CD4-positive, alpha-beta memory T cell (primary cell): ENCODE results near the gene DHRS3. TPM values are rescaled to one million over a fixed set of nuclear protein-coding genes. Genes with fewer than 3 reads are reported as not detected.

Experiments used
- CTCF ChIA-PET: fragments of 350-600 bp; sonication (Branson Sonifier 250); formaldehyde crosslinking; loops from one replicate; lab custom pipeline; 2021; ENCODE audit warnings: inconsistent platforms; ENCODE audit not compliant: partially characterized antibody; lab: Charles Lee
- POLR2A ChIA-PET: fragments of 350-600 bp; sonication (Branson Sonifier 250); formaldehyde crosslinking; loops from one replicate; lab custom pipeline; 2021; ENCODE audit not compliant: partially characterized antibody; lab: Charles Lee
- DNase-seq, 5 donors: peaks; one replicate each; pipeline versions ENCODE4 v3.0.0 to v3.0.0-alpha.2; 2020 to 2022; ENCODE audit warnings: mixed read lengths in 1 of 5
- H3K27ac ChIP-seq: one replicate; pipeline ENCODE4 v1.7.0; 2013; ENCODE audit warnings: low read depth, low read length
- H3K27me3 ChIP-seq: 2 replicates; pipeline ENCODE4 v1.7.0; 2013; ENCODE audit warnings: mild to moderate bottlenecking, low read length, moderate library complexity; ENCODE audit not compliant: insufficient read depth
- H3K36me3 ChIP-seq: 2 replicates; pipeline ENCODE4 v1.7.0; 2013; ENCODE audit warnings: mild to moderate bottlenecking, low read length, moderate library complexity; ENCODE audit not compliant: insufficient read depth
- H3K4me1 ChIP-seq: 2 replicates; pipeline ENCODE4 v1.7.0; 2013; ENCODE audit warnings: mild to moderate bottlenecking, low read length, moderate library complexity; ENCODE audit not compliant: insufficient read depth
- H3K4me3 ChIP-seq, 2 donors: one replicate each; pipeline ENCODE4 v1.7.0; 2013; ENCODE audit warnings: low read length in 2 of 2, mild to moderate bottlenecking in 1 of 2
- H3K9me3 ChIP-seq, 2 donors: one replicate each; pipeline ENCODE4 v1.7.0; 2013; ENCODE audit warnings: low read length in 2 of 2, control low read depth in 1 of 2; ENCODE audit not compliant: control insufficient read depth in 1 of 2
- H3K27ac Mint-ChIP-seq, 7 donors: one replicate each; pipeline ENCODE4 v1.8.0; 2020 to 2021; ENCODE audit warnings: mixed read lengths in 7 of 7, mild to moderate bottlenecking in 6 of 7, inconsistent platforms in 3 of 7, moderate library complexity in 3 of 7
- H3K27me3 Mint-ChIP-seq, 2 donors: one replicate each; pipeline ENCODE4 v1.8.0; 2020 to 2021; ENCODE audit warnings: mixed read lengths in 2 of 2
- H3K36me3 Mint-ChIP-seq, 2 donors: one replicate each; pipeline ENCODE4 v1.8.0; 2020 to 2021; ENCODE audit warnings: mixed read lengths in 2 of 2, inconsistent platforms in 1 of 2, mild to moderate bottlenecking in 1 of 2
- H3K4me1 Mint-ChIP-seq, 4 donors: one replicate each; pipeline ENCODE4 v1.8.0; 2020 to 2021; ENCODE audit warnings: mixed read lengths in 4 of 4, mild to moderate bottlenecking in 1 of 4
- H3K4me3 Mint-ChIP-seq, 8 donors: one replicate each; pipeline ENCODE4 v1.8.0; 2020 to 2021; ENCODE audit warnings: mixed read lengths in 8 of 8, mild to moderate bottlenecking in 7 of 8, moderate library complexity in 6 of 8, inconsistent platforms in 3 of 8
- H3K9me3 Mint-ChIP-seq, 8 donors: one replicate each; pipeline ENCODE4 v1.8.0; 2020 to 2021; ENCODE audit warnings: mixed read lengths in 8 of 8, mild to moderate bottlenecking in 5 of 8, inconsistent platforms in 3 of 8, moderate library complexity in 1 of 8
- intact Hi-C: fragments of 100-400 bp; cut with micrococcal nuclease; formaldehyde crosslinking; loops from one replicate; pipeline ENCODE4 v1.15.1; 2023
- polyA plus RNA-seq, 2 donors: library from polyadenylated mRNA; unstranded; fragments of 300-500 nt; fragmentation: Illumina TruSeq; gene quantifications; one replicate each; pipeline ENCODE4 v1.2.3, GENCODE V29; 2021
- total RNA-seq, 2 experiments: library from RNA; stranded (reverse); gene quantifications; one replicate each; pipeline ENCODE4 v1.2.3, GENCODE V29; 2021

Gene DHRS3, protein sequence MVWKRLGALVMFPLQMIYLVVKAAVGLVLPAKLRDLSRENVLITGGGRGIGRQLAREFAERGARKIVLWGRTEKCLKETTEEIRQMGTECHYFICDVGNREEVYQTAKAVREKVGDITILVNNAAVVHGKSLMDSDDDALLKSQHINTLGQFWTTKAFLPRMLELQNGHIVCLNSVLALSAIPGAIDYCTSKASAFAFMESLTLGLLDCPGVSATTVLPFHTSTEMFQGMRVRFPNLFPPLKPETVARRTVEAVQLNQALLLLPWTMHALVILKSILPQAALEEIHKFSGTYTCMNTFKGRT
- total RNA-seq (10 to 100 TPM; 87.4 to 91.8 TPM), polyA plus RNA-seq (10 to 100 TPM; 30.1 to 40.5 TPM)

DNA sequence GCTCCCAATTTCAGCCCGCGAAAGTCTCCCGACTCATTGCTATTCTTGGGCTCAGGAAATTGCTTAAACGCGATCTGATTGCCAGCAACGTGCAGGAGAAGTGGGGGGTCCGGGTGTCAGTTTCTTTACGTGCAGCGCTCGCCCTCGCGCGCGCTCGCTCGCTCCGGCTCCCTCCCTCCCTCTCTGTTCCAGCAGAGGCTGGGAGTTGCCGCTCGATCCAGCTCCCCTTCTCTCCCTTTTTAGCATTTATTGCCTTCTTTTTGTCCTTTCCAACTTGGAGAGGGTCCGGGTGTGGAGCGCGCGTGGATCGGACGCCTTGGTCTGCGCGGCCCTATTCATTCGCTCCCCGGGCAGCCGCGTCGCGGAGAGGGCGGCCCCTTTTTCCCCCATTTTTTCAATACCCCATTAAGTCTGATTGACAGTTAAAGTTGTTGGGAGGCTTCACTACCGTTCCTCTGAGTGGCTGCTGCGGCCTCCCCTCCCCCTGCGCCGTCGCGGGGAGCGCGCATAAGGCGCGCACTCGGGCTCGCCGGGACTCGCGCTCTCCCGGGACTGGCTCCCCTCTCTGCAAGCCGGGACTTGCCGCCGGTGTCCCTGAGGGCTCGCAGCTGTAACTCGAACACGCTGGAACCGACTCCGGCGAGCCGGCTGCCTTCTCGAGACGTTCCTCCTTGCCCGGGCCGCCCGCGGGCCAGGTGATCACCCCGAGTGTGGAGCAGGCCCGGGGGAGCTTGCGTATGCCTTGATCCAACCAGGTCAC lies at the start of gene DHRS3:
Gene DHRS3 (minus strand): TSS at position 310 of the 760 bp plus-strand sequence. CDS start 862 bp downstream, outside the sequence.
- Mint-ChIP-seq H3K27me3 (peaks cover 0 to 2% of the 10 kb centered on the region in 2 donors), H3K4me3 (peak within 1 kb of the TSS; percentile 97 to 99 (median 98)), H3K36me3 (peaks cover 0 to 43% of the 10 kb centered on the region in 2 donors), H3K9me3 (peaks cover 0 to 1% (median 0%) of the 10 kb centered on the region in 8 donors), H3K4me1 (peaks cover 26 to 74% (median 51%) of the 10 kb centered on the region in 4 donors), H3K27ac (peak within 1 kb of the TSS; percentile 88 to 99 (median 97))
- ChIA-PET POLR2A (interaction anchor here (0.7 to 11.6 kb wide), 29 partner anchors 14 to 710 kb away, joined by 3 to 327 read pairs (median 4); no protein-coding TSS in a partner anchor), CTCF (interaction anchor here (0.6 to 8.5 kb wide), 20 partner anchors 15 to 346 kb away, joined by 3 to 196 read pairs (median 6); no protein-coding TSS in a partner anchor)
- intact Hi-C loops = loop anchor here (1.0 to 5.0 kb wide), 4 partner anchors 14 to 388 kb away; partner anchors contain the start of gene VPS13D
- peak within 1 kb of the TSS; percentile 74 for H3K27ac ChIP-seq
- H3K4me3 ChIP-seq = peak within 1 kb of the TSS; percentile 87 to 90
- H3K36me3 ChIP-seq = no peaks in the 10 kb centered on the region
- DNase-seq = peak; percentile 71 to 81 (median 73)
- no peaks in the 10 kb centered on the region for H3K27me3 ChIP-seq
- H3K9me3 ChIP-seq = no peaks in the 10 kb centered on the region
- peaks cover 55% of the 10 kb centered on the region for H3K4me1 ChIP-seq

DNA sequence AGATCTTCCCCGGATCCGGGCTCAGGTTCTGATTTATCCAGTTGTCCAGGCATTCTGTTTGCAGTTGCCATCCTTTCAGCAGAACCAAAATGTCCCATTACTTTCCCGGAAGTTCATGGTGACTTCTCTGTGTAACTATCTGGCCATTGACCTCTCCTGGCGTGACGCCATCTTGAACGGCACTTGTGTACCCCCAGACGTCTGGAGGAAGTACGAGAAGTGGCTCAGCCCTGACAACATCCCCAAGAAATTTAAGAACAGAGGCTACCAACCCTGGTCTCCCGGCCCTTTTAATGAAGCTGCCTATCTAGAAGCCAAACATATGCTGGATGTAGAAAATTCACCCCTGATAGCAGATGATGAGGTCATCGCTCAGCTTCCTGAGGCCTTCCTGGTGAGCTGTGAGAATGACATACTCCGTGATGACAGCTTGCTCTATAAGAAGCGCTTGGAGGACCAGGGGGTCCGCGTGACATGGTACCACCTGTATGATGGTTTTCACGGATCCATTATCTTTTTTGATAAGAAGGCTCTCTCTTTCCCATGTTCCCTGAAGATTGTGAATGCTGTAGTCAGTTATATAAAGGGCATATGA lies 48.2 kb upstream of the DHRS3 start:
- CTCF ChIA-PET = interaction anchor here (4.1 kb wide), 1 partner anchor 7 kb away, joined by 27 read pairs; no protein-coding TSS in a partner anchor
- H3K4me3 ChIP-seq = no peak overlapping the region
- DNase-seq = no peak
- no peaks in the 10 kb centered on the region for H3K27me3 Mint-ChIP-seq
- H3K27me3 ChIP-seq = no peaks in the 10 kb centered on the region
- no peaks in the 10 kb centered on the region for H3K4me1 Mint-ChIP-seq
- no peaks in the 10 kb centered on the region for H3K36me3 Mint-ChIP-seq
- H3K27ac ChIP-seq = no peak overlapping the region
- no peaks in the 10 kb centered on the region for H3K9me3 ChIP-seq
- H3K4me1 ChIP-seq = no peaks in the 10 kb centered on the region
- no peak overlapping the region for H3K27ac Mint-ChIP-seq
- no peak overlapping the region for H3K4me3 Mint-ChIP-seq
- peaks cover 3 to 14% (median 10%) of the 10 kb centered on the region in 8 donors for H3K9me3 Mint-ChIP-seq
- POLR2A ChIA-PET = no interaction called here
- intact Hi-C loops = no loop called here
- no peaks in the 10 kb centered on the region for H3K36me3 ChIP-seq

DNA sequence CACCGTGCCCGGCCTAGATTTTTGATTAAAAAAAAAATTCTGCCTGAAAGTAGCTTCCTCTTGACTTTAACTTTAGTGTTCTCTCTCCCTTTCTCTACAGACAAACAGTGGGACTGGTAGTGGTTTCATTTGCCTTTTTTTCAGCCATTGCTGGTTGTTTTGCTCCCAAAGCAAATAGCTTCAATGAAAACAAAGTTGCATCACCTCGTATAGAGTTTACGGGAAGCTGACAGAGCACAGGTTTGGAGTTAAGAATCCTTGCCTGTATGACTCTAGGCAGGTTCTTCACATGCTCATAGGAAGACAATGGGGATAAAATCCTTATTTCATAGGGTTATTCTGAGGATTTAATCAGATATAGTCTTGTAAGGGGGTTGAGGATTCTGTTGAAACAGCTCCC lies 47.5 kb upstream of the DHRS3 start:
- no peaks in the 10 kb centered on the region for H3K9me3 ChIP-seq
- Mint-ChIP-seq H3K9me3 (peaks cover 3 to 14% (median 10%) of the 10 kb centered on the region in 8 donors), H3K4me1 (no peaks in the 10 kb centered on the region), H3K27me3 (no peaks in the 10 kb centered on the region), H3K36me3 (no peaks in the 10 kb centered on the region), H3K27ac (no peak overlapping the region), H3K4me3 (no peak overlapping the region)
- no peak overlapping the region for H3K4me3 ChIP-seq
- H3K4me1 ChIP-seq = no peaks in the 10 kb centered on the region
- H3K36me3 ChIP-seq = no peaks in the 10 kb centered on the region
- DNase-seq = no peak
- intact Hi-C loops = no loop called here
- H3K27ac ChIP-seq = no peak overlapping the region
- ChIA-PET CTCF (interaction anchor here (0.7 kb wide), 1 partner anchor 367 kb away, joined by 3 read pairs; no protein-coding TSS in a partner anchor), POLR2A (no interaction called here)
- no peaks in the 10 kb centered on the region for H3K27me3 ChIP-seq

DNA sequence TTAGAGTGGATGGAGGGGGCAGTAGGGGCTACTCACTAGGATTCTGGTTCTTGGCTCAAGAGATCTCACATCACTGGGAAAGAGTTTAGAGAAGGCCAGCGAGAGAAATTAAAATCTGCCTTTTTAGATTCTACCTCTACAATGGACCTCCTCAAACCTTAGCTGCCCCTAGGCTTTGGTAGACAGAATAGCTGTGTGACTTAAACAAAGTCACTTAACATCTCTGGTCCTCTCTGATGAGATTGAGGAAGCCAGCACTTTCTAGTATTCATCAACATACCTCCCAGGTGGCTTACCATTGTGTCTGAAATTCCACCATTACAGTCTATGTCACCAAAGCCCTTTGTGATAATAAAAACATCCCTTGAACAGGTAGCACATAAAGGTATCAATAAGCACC lies 44.5 kb upstream of the DHRS3 start:
- CTCF ChIA-PET = interaction anchor here (1.0 kb wide), 1 partner anchor 58 kb away, joined by 3 read pairs; no protein-coding TSS in a partner anchor
- intact Hi-C loops = no loop called here
- H3K4me1 Mint-ChIP-seq = peaks cover 3 to 8% (median 5%) of the 10 kb centered on the region in 4 donors

DNA sequence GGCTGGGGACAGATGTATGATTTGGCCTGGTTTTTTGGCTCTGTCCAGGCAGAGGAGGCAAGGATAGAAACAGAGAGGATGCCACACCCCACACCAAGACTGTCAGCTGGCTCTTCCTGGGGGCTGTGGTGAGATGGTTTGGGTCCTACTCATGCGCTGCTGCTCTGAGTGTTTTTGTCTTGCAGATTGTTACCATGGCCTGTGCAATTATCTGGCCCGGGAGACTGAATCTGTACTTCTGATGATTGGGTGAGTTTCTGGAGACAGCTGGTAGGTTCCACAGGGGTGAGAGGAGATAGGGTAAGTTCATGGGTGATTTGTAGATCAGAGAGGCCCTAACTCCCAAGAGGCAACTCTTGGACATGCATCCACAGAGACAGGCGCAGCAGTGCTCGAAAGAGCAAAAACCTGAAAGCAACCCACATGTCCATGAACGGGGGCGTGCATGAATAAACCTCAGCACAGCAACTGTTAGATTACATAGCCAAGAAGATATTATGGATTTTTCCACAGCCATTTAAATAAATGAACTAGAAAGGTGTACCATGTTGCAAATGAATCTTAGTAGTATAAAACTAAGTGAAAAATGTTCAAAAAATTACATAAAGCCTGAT lies 43.7 kb upstream of the DHRS3 start:
- ChIA-PET POLR2A (no interaction called here), CTCF (interaction anchor here (1.0 kb wide), 1 partner anchor 57 kb away, joined by 3 read pairs; no protein-coding TSS in a partner anchor)
- peaks cover 4% of the 10 kb centered on the region for H3K4me1 ChIP-seq
- Mint-ChIP-seq H3K27me3 (peaks cover 3 to 6% of the 10 kb centered on the region in 2 donors), H3K9me3 (peaks cover 0 to 7% (median 3%) of the 10 kb centered on the region in 8 donors), H3K36me3 (no peaks in the 10 kb centered on the region), H3K4me3 (no peak overlapping the region), H3K27ac (no peak overlapping the region), H3K4me1 (peaks cover 4 to 8% (median 6%) of the 10 kb centered on the region in 4 donors)
- intact Hi-C loops = no loop called here
- no peak for DNase-seq
- no peaks in the 10 kb centered on the region for H3K9me3 ChIP-seq
- no peaks in the 10 kb centered on the region for H3K36me3 ChIP-seq
- H3K27ac ChIP-seq = no peak overlapping the region
- H3K4me3 ChIP-seq = no peak overlapping the region
- no peaks in the 10 kb centered on the region for H3K27me3 ChIP-seq

More for the DNA sequence above, 44.5 kb upstream of the DHRS3 start:
- peaks cover 4% of the 10 kb centered on the region for H3K4me1 ChIP-seq
- H3K27ac ChIP-seq = no peak overlapping the region
- no peak overlapping the region for H3K27ac Mint-ChIP-seq
- H3K36me3 ChIP-seq = no peaks in the 10 kb centered on the region
- no peaks in the 10 kb centered on the region for H3K27me3 ChIP-seq
- H3K4me3 Mint-ChIP-seq = no peak overlapping the region
- H3K27me3 Mint-ChIP-seq = peaks cover 3 to 6% of the 10 kb centered on the region in 2 donors
- DNase-seq = no peak
- no peaks in the 10 kb centered on the region for H3K9me3 ChIP-seq
- peaks cover 0 to 7% (median 3%) of the 10 kb centered on the region in 8 donors for H3K9me3 Mint-ChIP-seq
- no peaks in the 10 kb centered on the region for H3K36me3 Mint-ChIP-seq
- POLR2A ChIA-PET = no interaction called here
- no peak overlapping the region for H3K4me3 ChIP-seq

DNA sequence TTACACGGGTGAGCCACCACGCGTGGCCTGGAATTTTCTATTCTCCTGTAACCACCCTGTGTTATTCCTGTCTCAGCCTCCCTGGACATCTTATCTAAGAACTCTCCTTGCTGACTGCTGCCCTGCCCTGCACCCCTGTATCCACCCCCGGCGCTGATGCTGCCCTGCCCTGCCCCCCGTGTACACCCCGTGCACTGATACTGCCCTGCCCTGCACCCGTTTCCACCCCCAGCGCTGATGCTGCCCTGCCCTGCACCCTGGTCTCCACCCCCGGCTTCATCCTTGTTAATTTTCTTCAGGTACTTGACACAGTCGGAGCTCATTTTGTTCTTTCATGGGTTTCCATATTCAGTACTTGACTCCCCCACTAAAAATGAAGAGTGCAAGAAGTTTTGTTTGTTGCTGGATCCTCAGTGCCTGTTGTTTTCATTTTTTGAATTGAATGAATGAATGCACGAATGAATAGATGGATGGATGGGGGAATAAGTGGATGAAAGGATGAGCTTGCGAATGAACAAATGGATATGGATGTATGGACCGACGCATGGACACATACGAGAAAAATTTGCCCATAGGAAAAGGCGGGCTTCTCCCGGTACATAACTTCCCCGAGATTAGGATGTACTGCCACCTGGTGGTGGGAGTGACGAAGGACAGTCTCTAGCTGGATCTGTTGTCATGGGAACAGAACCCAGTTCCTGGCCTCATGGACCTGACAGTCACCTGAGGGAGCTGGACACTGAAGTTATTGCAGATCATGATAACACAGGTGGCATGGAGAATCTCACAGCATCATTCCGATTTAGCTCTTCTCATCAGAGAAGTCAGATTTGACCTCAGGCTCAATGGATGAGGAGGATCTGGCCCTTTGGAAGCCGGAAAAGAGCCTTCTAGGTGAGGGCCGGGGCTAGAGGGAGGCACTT lies 40.8 kb upstream of the DHRS3 start:
- no peak overlapping the region for H3K27ac ChIP-seq
- H3K9me3 ChIP-seq = no peaks in the 10 kb centered on the region
- DNase-seq = peak; percentile 57 to 65 (median 57)
- intact Hi-C loops = loop anchor here (1.0 kb wide), 6 partner anchors 39 to 540 kb away; no protein-coding TSS in a partner anchor
- no peaks in the 10 kb centered on the region for H3K36me3 Mint-ChIP-seq
- H3K27me3 Mint-ChIP-seq = peaks cover 3 to 6% of the 10 kb centered on the region in 2 donors
- H3K4me3 ChIP-seq = no peak overlapping the region
- H3K9me3 Mint-ChIP-seq = peaks cover 0 to 7% (median 3%) of the 10 kb centered on the region in 8 donors
- ChIA-PET POLR2A (interaction anchor here (0.6 kb wide), 1 partner anchor 386 kb away, joined by 3 read pairs; no protein-coding TSS in a partner anchor), CTCF (interaction anchor here (0.5 to 5.5 kb wide), 56 partner anchors 10 to 1623 kb away, joined by 3 to 104 read pairs (median 4); partner anchors contain the start of genes AADACL4, DHRS3 and VPS13D)
- peak overlapping the region in 2 of 8 donors; percentile 3 to 29 for H3K4me3 Mint-ChIP-seq
- H3K36me3 ChIP-seq = no peaks in the 10 kb centered on the region
- H3K27ac Mint-ChIP-seq = no peak overlapping the region
- no peaks in the 10 kb centered on the region for H3K27me3 ChIP-seq
- peaks cover 4% of the 10 kb centered on the region for H3K4me1 ChIP-seq
- peaks cover 4 to 8% (median 6%) of the 10 kb centered on the region in 4 donors for H3K4me1 Mint-ChIP-seq
